ENCODE data around the gene PRKD3. TPM values are rescaled to one million over a fixed set of nuclear protein-coding genes. Genes with fewer than 3 reads are reported as not detected.

PRKD3 gene
- total and polyA plus RNA-seq, 2 of the 13 experiments (the other 11 are each of a cell fraction or from before 2014, with no cell fraction given), result 11.6 to 38.4 TPM

DNA sequence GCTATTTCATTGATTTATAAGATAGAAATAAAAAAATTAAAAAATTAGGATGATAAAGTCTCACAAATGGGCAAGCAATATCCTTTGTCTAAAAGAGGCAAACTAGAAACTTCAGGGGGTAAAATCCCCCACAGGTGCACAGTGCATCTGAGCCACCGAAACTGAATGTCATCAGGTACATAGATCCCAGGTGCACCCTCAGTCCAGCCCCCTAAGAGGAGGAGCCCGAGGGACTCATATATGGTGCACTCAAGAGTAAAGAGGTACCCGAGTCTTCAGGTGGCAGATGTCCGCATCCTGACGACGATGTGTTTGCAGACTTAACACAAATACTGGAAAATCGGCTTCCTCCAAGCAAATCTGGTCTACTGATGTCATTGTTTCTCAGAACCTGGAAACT, 31.1 kb upstream of the PRKD3 start:
- FAIRE-seq, result no peak
- WGBS (ENCODE audit: low lambda C conversion rate), result 65% methylated on average over 7 of the region's 7 CpGs

DNA sequence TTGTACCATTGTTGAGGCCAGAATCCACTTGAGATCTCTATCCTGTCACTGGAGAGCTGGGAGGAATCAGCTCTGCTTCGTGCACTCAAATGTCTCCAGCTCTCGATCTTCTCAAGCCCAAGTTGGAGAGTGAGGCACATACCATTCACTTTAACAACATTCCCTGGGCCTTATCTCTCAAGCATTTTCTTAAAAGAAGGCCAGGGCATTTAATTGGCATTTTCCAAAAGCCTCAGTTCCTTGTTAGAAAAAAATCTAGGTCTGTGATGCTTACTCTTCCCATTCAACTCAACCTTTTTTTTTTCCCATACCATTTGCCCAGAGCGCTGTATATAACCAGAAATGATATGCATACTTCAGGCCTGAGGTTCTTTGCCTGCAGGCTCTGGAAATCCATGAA, 29.9 kb upstream of the PRKD3 start:
- Histone ChIP-seq H3K79me2 (ENCODE audit: insufficient read depth, low read length) (no peaks in the 10 kb centered on the region), H3K4me1 (ENCODE audit: insufficient read depth, low read length) (peaks cover 20% of the 10 kb centered on the region), H3K36me3 (replicated peaks in 1 of 2; ENCODE audit: control insufficient read depth in 1 of 2, insufficient read depth in 2 of 2, low read length in 2 of 2) (no peaks in the 10 kb centered on the region), H3K27me3 (ENCODE audit: control insufficient read depth in 1 of 2, insufficient read depth in 2 of 2, low read length in 2 of 2) (peaks cover 0 to 12% of the 10 kb centered on the region in 2 experiments; a peak in 3 of 5 replicates), H2AFZ (ENCODE audit: low read length) (no peak overlapping the region), H4K20me1 (ENCODE audit: insufficient read depth, low read length) (no peaks in the 10 kb centered on the region), H3K4me2 (ENCODE audit: low read depth, low read length) (no peak overlapping the region), H3K9me3 (ENCODE audit: low read length) (no peaks in the 10 kb centered on the region), H3K4me3 (replicated peaks in 1 of 3; ENCODE audit: insufficient read depth in 1 of 3, low read depth in 2 of 3, low read length in 3 of 3) (no peak overlapping the region), H3K9ac (ENCODE audit: insufficient read depth, low read depth, low read length) (no peak overlapping the region), H3K27ac (ENCODE audit: extremely low read length, insufficient read depth, low read length) (no peak overlapping the region)
- FAIRE-seq, result no peak
- WGBS (ENCODE audit: low lambda C conversion rate), result 26% methylated on average over 3 of the region's 3 CpGs
- POLR2A ChIA-PET, result no interaction called here
- ATAC-seq, result no peak
- intact Hi-C loops (cut with micrococcal nuclease; ENCODE audit: unreplicated experiment), result no loop called here
- CTCF ChIA-PET (ENCODE audit: low intra/inter-chr PET ratio, low total read pairs), result no interaction called here
- no peak for DNase-seq (ENCODE audit: low spot score)
- in situ Hi-C loops (cut with HindIII; ENCODE audit: extremely low pct_ligation_motif_present, low pct_unique_long_range_greater_than_20kb), result no loop called here
- no TSS peak for BruUV-seq (replicated peaks)
- TF ChIP-seq ZFP36L1 (CRISPR knock-in tag; IDR thresholded peaks at IDR 0.05), result no peak
- no peak for TF ChIP-seq ZNF496 (CRISPR knock-in tag; IDR thresholded peaks at IDR 0.05; ENCODE audit: insufficient replicate concordance)
- TF ChIP-seq ZNF280B (CRISPR knock-in tag; IDR thresholded peaks at IDR 0.05; ENCODE audit: borderline replicate concordance), result no peak
- TF ChIP-seq KAT7 (CRISPR knock-in tag; IDR thresholded peaks at IDR 0.05; ENCODE audit: borderline replicate concordance), result no peak
- no peak for TF ChIP-seq ATF7-NPFF (CRISPR knock-in tag; IDR thresholded peaks at IDR 0.05; ENCODE audit: low read depth)
- no peak for TF ChIP-seq ZC3H4 (CRISPR knock-in tag; IDR thresholded peaks at IDR 0.05; ENCODE audit: borderline replicate concordance)
- no peak for TF ChIP-seq CENPX (CRISPR knock-in tag; IDR thresholded peaks at IDR 0.05)
- TF ChIP-seq NR2F1 (CRISPR knock-in tag; IDR thresholded peaks at IDR 0.05), result no peak
- TF ChIP-seq SP2 (CRISPR knock-in tag; IDR thresholded peaks at IDR 0.05), result no peak
- no peak for TF ChIP-seq HMG20B (CRISPR knock-in tag; conservative IDR thresholded peaks at IDR 0.05)
- no peak for TF ChIP-seq ZNF841 (CRISPR knock-in tag; IDR thresholded peaks at IDR 0.05; ENCODE audit: borderline replicate concordance)
- TF ChIP-seq FOXJ3 (CRISPR knock-in tag; IDR thresholded peaks at IDR 0.05; ENCODE audit: borderline replicate concordance), result no peak
- no peak for TF ChIP-seq PCBP1 (IDR thresholded peaks at IDR 0.05; ENCODE audit: borderline replicate concordance, low read depth, low read length)
- TF ChIP-seq MTF1 (CRISPR knock-in tag; IDR thresholded peaks at IDR 0.05), result no peak
- TF ChIP-seq ZNF296 (CRISPR knock-in tag; conservative IDR thresholded peaks at IDR 0.05), result no peak
- no peak for TF ChIP-seq TMF1 (CRISPR knock-in tag; IDR thresholded peaks at IDR 0.05; ENCODE audit: low read depth)
- TF ChIP-seq SP140L (CRISPR knock-in tag; IDR thresholded peaks at IDR 0.05; ENCODE audit: borderline replicate concordance), result no peak
- no peak for TF ChIP-seq RELA (CRISPR knock-in tag; IDR thresholded peaks at IDR 0.05)

More for the DNA sequence above, 31.1 kb upstream of the PRKD3 start:
- ChIA-PET CTCF (ENCODE audit: low intra/inter-chr PET ratio, low total read pairs) (no interaction called here), POLR2A (no interaction called here)
- no peak for DNase-seq (ENCODE audit: low spot score)
- H4K20me1 ChIP-seq (ENCODE audit: insufficient read depth, low read length), result no peaks in the 10 kb centered on the region
- intact Hi-C loops (cut with micrococcal nuclease; ENCODE audit: unreplicated experiment) (no loop called here), in situ Hi-C loops (cut with HindIII; ENCODE audit: extremely low pct_ligation_motif_present, low pct_unique_long_range_greater_than_20kb) (no loop called here)
- H3K4me1 ChIP-seq (ENCODE audit: insufficient read depth, low read length), result peaks cover 7% of the 10 kb centered on the region
- H3K4me2 ChIP-seq (ENCODE audit: low read depth, low read length), result no peak overlapping the region
- TF ChIP-seq ZNF776 (CRISPR knock-in tag; IDR thresholded peaks at IDR 0.05) (no peak), IKZF4 (CRISPR knock-in tag; IDR thresholded peaks at IDR 0.05; ENCODE audit: borderline replicate concordance, low read depth, not compliant biosample characterization) (no peak), PHF5A (CRISPR knock-in tag; IDR thresholded peaks at IDR 0.05; ENCODE audit: low read depth, unreplicated experiment) (no peak), ZNF234 (CRISPR knock-in tag; conservative IDR thresholded peaks at IDR 0.05) (no peak), CHCHD3 (CRISPR knock-in tag; IDR thresholded peaks at IDR 0.05) (no peak), KDM6A (CRISPR knock-in tag; IDR thresholded peaks at IDR 0.05; ENCODE audit: low read depth) (no peak)
- H2AFZ ChIP-seq (ENCODE audit: low read length), result no peak overlapping the region
- no peaks in the 10 kb centered on the region for H3K36me3 ChIP-seq (replicated peaks in 1 of 2; ENCODE audit: control insufficient read depth in 1 of 2, insufficient read depth in 2 of 2, low read length in 2 of 2)
- H3K27ac ChIP-seq (ENCODE audit: extremely low read length, insufficient read depth, low read length), result no peak overlapping the region
- H3K9ac ChIP-seq (ENCODE audit: insufficient read depth, low read depth, low read length), result no peak overlapping the region
- H3K27me3 ChIP-seq (ENCODE audit: control insufficient read depth in 1 of 2, insufficient read depth in 2 of 2, low read length in 2 of 2), result peaks cover 0 to 12% of the 10 kb centered on the region in 2 experiments; a peak in 3 of 5 replicates
- BruUV-seq (replicated peaks), result no TSS peak
- H3K79me2 ChIP-seq (ENCODE audit: insufficient read depth, low read length), result no peaks in the 10 kb centered on the region
- no peak for ATAC-seq
- H3K4me3 ChIP-seq (replicated peaks in 1 of 3; ENCODE audit: insufficient read depth in 1 of 3, low read depth in 2 of 3, low read length in 3 of 3), result no peak overlapping the region
- no peaks in the 10 kb centered on the region for H3K9me3 ChIP-seq (ENCODE audit: low read length)
